Upper lobe of left lung (tissue), 6 donors: ENCODE measurements around the gene NPSR1. TPM values are rescaled to one million over a fixed set of nuclear protein-coding genes. Genes with fewer than 3 reads are reported as not detected.

Experiments
- ATAC-seq, 2 donors: fragments of 200-7000 bp; cut with Tn5 transposase; one replicate each; pipeline ENCODE4 v1.9.1; 2022; ENCODE audit warnings: mild to moderate bottlenecking in 2 of 2, moderate library complexity in 2 of 2; ENCODE audit not compliant: low FRiP score in 2 of 2
- DNase-seq, 2 donors: peaks; one replicate each; pipeline ENCODE4 v3.0.0-alpha.2; 2019 to 2020
- H3K27ac ChIP-seq, 4 donors: fragments of 200-600 bp; sonication (generic); one replicate each; pipeline ENCODE4 v1.5.1; 2016 to 2019
- H3K27me3 ChIP-seq, 4 donors: fragments of 200-600 bp; sonication (generic); one replicate each; pipeline ENCODE4 v1.5.1; 2017 to 2019
- H3K36me3 ChIP-seq, 4 donors: fragments of 200-600 bp; sonication (generic); one replicate each; pipeline ENCODE4 v1.5.1; 2016 to 2019
- H3K4me1 ChIP-seq, 4 donors: fragments of 200-600 bp; sonication (generic); one replicate each; pipeline ENCODE4 v1.5.1; 2018 to 2019
- H3K4me3 ChIP-seq, 4 donors: fragments of 200-600 bp; sonication (generic); one replicate each; pipeline ENCODE4 v1.5.1; 2017 to 2019; ENCODE audit warnings: mild to moderate bottlenecking in 2 of 4, moderate library complexity in 1 of 4
- H3K9me3 ChIP-seq, 4 donors: fragments of 200-600 bp; sonication (generic); one replicate each; pipeline ENCODE4 v1.5.1; 2018 to 2019
- EP300 ChIP-seq, 4 donors: sonication (generic); formaldehyde crosslinking; IDR thresholded peaks; one replicate each; pipeline ENCODE4 v1.5.1; 2017; ENCODE audit warnings: antibody characterized with exemption in 4 of 4, control low read depth in 2 of 4
- POLR2A ChIP-seq, 4 donors: fragments of 450-650 bp; IDR thresholded peaks; one replicate each; pipeline ENCODE4 v1.5.1; 2016 to 2017; ENCODE audit warnings: antibody characterized with exemption in 4 of 4, mild to moderate bottlenecking in 2 of 4
- POLR2AphosphoS5 ChIP-seq, 2 donors: sonication (generic); formaldehyde crosslinking; IDR thresholded peaks; one replicate each; pipeline ENCODE4 v1.5.1; 2017; ENCODE audit warnings: antibody characterized with exemption in 2 of 2
- WGBS, 2 donors: methylation state at CpG; one replicate each; pipeline ENCODE4 v1.1.5; 2017 to 2018; 5-methylcytosine and 5-hydroxymethylcytosine counted together
- total RNA-seq, 6 donors: library from RNA; depleted of rRNA in 4 of 6; stranded (reverse); fragments of >200 nt in 4 of 6; gene quantifications; one replicate each; pipeline versions ENCODE4 v1.1.0 to v1.2.1, GENCODE V29; 2016 to 2021
- TF ChIP-seq, protein P1 (sequence below), 6 experiments: fragments of 450-650 bp in 4 of 6; fragments of 200-600 bp in 2 of 6; sonication (generic) in 2 of 6; IDR thresholded peaks; one replicate each; pipeline ENCODE4 v1.5.1; 2016 to 2019; ENCODE audit warnings: antibody characterized with exemption in 6 of 6
- donor health status: DM: no; HTN: no; CAD: no; lungs with moderate emphysema.
- donor health status: DM: no; HTN: yes; CAD: no; lungs with severe emphysema.

The NPSR1 gene
- total RNA-seq, 6 donors from 2014 or later = not detected

DNA sequence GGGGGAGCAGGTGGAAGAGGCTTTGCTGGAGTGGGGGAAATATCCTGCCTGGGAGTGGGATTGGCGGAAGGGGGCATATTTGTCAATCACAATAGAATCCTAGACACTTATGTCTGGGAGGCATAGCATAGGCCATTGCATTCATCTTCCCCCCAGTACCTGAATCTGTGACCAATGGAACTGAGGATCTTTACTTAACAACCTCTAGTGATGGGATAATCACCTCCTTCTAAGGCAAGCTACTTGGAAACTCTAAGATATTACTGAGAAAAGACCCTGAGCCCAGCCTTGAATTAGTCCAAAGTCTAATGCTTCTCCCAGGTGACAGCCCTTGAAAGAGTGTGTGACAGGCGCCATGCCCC, 90.7 kb downstream of the NPSR1 start:
- DNase-seq (no peak), ATAC-seq (no peak)
- TF ChIP-seq EP300 (IDR thresholded peaks at IDR 0.05) (no peak), POLR2A (IDR thresholded peaks at IDR 0.05) (no peak), POLR2AphosphoS5 (IDR thresholded peaks at IDR 0.05) (no peak)
- TF ChIP-seq, protein P1, sequence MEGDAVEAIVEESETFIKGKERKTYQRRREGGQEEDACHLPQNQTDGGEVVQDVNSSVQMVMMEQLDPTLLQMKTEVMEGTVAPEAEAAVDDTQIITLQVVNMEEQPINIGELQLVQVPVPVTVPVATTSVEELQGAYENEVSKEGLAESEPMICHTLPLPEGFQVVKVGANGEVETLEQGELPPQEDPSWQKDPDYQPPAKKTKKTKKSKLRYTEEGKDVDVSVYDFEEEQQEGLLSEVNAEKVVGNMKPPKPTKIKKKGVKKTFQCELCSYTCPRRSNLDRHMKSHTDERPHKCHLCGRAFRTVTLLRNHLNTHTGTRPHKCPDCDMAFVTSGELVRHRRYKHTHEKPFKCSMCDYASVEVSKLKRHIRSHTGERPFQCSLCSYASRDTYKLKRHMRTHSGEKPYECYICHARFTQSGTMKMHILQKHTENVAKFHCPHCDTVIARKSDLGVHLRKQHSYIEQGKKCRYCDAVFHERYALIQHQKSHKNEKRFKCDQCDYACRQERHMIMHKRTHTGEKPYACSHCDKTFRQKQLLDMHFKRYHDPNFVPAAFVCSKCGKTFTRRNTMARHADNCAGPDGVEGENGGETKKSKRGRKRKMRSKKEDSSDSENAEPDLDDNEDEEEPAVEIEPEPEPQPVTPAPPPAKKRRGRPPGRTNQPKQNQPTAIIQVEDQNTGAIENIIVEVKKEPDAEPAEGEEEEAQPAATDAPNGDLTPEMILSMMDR (IDR thresholded peaks at IDR 0.05) = no peak
- H3K36me3 ChIP-seq = no peaks in the 10 kb centered on the region
- H3K4me3 ChIP-seq = no peak overlapping the region
- 77 to 91% methylated on average over 1 to 2 of the region's 2 CpGs for WGBS, 2 donors
- H3K9me3 ChIP-seq = no peaks in the 10 kb centered on the region
- H3K27ac ChIP-seq = peak overlapping the region; percentile 5 to 67 (median 67)
- H3K27me3 ChIP-seq = no peaks in the 10 kb centered on the region
- H3K4me1 ChIP-seq = peaks cover 6 to 20% (median 12%) of the 10 kb centered on the region in 4 donors

DNA sequence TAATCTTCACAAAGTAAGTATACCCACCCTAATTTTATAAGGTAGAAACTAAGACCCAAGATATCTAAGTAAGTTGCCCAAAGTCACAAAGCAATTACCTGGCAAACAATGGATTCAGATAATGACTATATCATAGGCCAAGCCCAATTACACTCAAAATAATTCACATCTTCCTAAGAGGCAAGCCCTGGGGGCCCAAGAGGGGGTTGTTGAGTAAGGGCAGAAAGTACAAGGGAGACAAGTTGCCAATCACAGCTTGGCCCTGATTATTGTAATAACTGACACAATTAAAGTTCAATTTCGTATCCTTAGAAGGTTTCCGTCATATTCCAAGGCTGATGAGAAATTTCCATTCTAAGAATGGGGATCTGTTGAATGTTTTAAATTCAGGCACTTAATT, 91.4 kb downstream of the NPSR1 start:
- Histone ChIP-seq H3K4me1 (peaks cover 6 to 20% (median 12%) of the 10 kb centered on the region in 4 donors), H3K4me3 (no peak overlapping the region), H3K27me3 (no peaks in the 10 kb centered on the region), H3K36me3 (no peaks in the 10 kb centered on the region), H3K27ac (peak overlapping the region; percentile 5 to 67 (median 67)), H3K9me3 (no peaks in the 10 kb centered on the region)
- no peak for ATAC-seq
- DNase-seq = no peak
- WGBS, 2 donors = 89 to 96% methylated on average over 2 of the region's 2 CpGs
- TF ChIP-seq EP300 (IDR thresholded peaks at IDR 0.05) = no peak
- TF ChIP-seq, protein P1 (IDR thresholded peaks at IDR 0.05) = no peak
- TF ChIP-seq POLR2A (IDR thresholded peaks at IDR 0.05) = no peak
- TF ChIP-seq POLR2AphosphoS5 (IDR thresholded peaks at IDR 0.05) = no peak

DNA sequence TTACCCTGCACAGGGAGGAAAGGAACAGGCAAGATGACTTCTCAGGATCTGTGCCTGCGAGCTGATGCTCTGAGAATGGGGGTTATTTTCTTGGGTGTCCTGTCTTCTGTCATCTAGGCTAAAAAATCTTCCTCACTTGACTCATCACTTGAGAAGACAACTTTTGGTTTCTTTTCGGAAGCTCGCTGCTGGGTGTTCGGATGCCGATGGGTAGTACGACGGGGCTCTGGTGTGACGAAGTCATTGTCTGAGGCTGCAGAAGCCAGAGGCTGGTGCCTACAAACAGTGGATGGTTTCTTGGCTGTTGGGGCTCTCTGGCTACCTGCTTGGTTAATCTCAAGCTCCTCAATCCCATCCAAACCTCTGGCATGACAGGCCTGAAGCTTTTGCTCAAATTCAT, 92.2 kb downstream of the NPSR1 start:
- no peak for ATAC-seq

DNA sequence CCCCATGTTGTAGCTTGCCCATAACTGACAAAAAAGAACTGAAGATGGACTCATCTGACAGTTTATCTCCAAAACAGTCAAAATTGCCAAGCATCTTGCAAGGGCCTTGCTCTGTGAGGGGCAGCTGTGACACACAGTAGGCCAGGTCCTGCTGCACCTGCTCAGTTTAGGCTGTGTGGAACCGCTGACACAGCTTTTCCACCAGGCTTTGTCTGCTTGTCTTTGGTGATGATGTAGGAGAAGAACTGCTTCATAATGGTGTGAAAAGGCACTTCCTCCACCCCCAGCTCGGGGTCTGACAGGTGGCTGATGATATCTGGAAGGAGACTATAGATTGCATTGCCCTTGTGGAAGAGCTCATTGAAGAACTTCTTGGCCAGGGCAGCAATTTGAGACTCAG, 92.6 kb downstream of the NPSR1 start:
- Histone ChIP-seq H3K4me1 (peaks cover 6 to 20% (median 12%) of the 10 kb centered on the region in 4 donors), H3K36me3 (no peaks in the 10 kb centered on the region), H3K4me3 (no peak overlapping the region), H3K27me3 (no peaks in the 10 kb centered on the region), H3K27ac (no peak overlapping the region), H3K9me3 (no peaks in the 10 kb centered on the region)
- 70 to 78% methylated on average over 2 of the region's 2 CpGs for WGBS, 2 donors
- ATAC-seq (no peak), DNase-seq (no peak)
- no peak for TF ChIP-seq EP300 (IDR thresholded peaks at IDR 0.05)
- TF ChIP-seq, protein P1 (IDR thresholded peaks at IDR 0.05) = no peak
- TF ChIP-seq POLR2AphosphoS5 (IDR thresholded peaks at IDR 0.05) = no peak
- no peak for TF ChIP-seq POLR2A (IDR thresholded peaks at IDR 0.05)

More for the DNA sequence above, 92.2 kb downstream of the NPSR1 start:
- DNase-seq = no peak
- no peaks in the 10 kb centered on the region for H3K9me3 ChIP-seq
- WGBS, 2 donors = 87 to 98% methylated on average over 8 of the region's 8 CpGs
- H3K4me1 ChIP-seq = peaks cover 6 to 20% (median 12%) of the 10 kb centered on the region in 4 donors
- H3K27me3 ChIP-seq = no peaks in the 10 kb centered on the region
- no peak overlapping the region for H3K4me3 ChIP-seq
- no peak for TF ChIP-seq POLR2A (IDR thresholded peaks at IDR 0.05)
- TF ChIP-seq EP300 (IDR thresholded peaks at IDR 0.05) = no peak
- TF ChIP-seq, protein P1 (IDR thresholded peaks at IDR 0.05) = no peak
- no peak for TF ChIP-seq POLR2AphosphoS5 (IDR thresholded peaks at IDR 0.05)
- no peak overlapping the region for H3K27ac ChIP-seq
- H3K36me3 ChIP-seq = no peaks in the 10 kb centered on the region
